ENCODE results near the gene MAP3K7. TPM values are rescaled to one million over a fixed set of nuclear protein-coding genes. Genes with fewer than 3 reads are reported as not detected.

The MAP3K7 gene
- total and polyA plus RNA-seq, 2 experiments from 2014 or later, result 33.2 to 47.1 TPM

DNA sequence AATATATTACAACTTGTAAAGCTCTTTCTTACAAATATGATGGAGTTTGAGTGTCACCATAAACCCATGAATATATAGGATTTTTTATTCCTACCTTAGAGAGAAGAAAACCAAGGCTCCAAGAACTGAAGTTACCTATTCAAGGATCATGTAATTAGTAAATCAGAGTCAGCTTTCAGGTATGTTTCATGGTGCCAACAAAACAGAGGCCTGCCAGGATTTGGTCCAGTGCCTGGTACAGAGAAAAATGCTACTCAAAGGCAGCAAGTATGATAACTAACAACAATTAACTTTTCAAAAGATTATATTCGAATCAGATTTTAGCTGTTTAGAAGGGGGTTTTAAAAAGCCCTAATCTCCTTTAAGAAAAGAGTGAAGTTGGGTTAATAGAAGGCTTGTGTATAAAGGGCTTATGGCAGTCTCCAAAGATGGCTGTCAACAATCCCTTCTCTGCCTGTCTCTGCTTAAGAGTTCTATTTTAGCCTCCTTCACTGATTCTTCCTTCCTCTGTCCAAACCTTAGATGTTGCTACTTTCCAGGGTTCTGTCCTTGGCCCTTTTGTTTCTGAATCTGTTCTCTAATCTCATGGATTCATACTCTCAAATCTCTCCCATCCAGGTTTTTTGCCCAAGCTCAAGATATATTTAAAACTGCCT, 7.8 kb downstream of the MAP3K7 start:
- no peak for TF ChIP-seq STAT1 (IDR thresholded peaks at IDR 0.05; ENCODE audit: unreplicated experiment)
- TF ChIP-seq, protein P1, sequence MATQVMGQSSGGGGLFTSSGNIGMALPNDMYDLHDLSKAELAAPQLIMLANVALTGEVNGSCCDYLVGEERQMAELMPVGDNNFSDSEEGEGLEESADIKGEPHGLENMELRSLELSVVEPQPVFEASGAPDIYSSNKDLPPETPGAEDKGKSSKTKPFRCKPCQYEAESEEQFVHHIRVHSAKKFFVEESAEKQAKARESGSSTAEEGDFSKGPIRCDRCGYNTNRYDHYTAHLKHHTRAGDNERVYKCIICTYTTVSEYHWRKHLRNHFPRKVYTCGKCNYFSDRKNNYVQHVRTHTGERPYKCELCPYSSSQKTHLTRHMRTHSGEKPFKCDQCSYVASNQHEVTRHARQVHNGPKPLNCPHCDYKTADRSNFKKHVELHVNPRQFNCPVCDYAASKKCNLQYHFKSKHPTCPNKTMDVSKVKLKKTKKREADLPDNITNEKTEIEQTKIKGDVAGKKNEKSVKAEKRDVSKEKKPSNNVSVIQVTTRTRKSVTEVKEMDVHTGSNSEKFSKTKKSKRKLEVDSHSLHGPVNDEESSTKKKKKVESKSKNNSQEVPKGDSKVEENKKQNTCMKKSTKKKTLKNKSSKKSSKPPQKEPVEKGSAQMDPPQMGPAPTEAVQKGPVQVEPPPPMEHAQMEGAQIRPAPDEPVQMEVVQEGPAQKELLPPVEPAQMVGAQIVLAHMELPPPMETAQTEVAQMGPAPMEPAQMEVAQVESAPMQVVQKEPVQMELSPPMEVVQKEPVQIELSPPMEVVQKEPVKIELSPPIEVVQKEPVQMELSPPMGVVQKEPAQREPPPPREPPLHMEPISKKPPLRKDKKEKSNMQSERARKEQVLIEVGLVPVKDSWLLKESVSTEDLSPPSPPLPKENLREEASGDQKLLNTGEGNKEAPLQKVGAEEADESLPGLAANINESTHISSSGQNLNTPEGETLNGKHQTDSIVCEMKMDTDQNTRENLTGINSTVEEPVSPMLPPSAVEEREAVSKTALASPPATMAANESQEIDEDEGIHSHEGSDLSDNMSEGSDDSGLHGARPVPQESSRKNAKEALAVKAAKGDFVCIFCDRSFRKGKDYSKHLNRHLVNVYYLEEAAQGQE (IDR thresholded peaks at IDR 0.05; ENCODE audit: unreplicated experiment), result no peak
- TF ChIP-seq ZNF114 (CRISPR knock-in tag; IDR thresholded peaks at IDR 0.05), result no peak
- ATAC-seq, result no peak
- Histone ChIP-seq H3K4me2 (no peak overlapping the region), H2AFZ (no peak overlapping the region), H3K27me3 (ENCODE audit: insufficient read depth) (no peaks in the 10 kb centered on the region), H3K36me3 (ENCODE audit: insufficient read depth) (no peaks in the 10 kb centered on the region), H3K79me2 (replicated peaks; ENCODE audit: insufficient read depth) (peaks cover 95% of the 10 kb centered on the region), H3F3A (replicated peaks; ENCODE audit: low read depth) (no peaks in the 10 kb centered on the region), H3K4me1 (ENCODE audit: insufficient read depth) (peaks cover 10% of the 10 kb centered on the region; the same call in 1 of the 2 replicates), H3K9me2 (ENCODE audit: insufficient read depth) (no peaks in the 10 kb centered on the region), H4K20me1 (replicated peaks; ENCODE audit: insufficient read depth) (peaks cover 45% of the 10 kb centered on the region), H3K27ac (ENCODE audit: low read depth) (no peak overlapping the region), H3K4me3 (no peak overlapping the region)
- no peaks in the 10 kb centered on the region for H3K27me3 Mint-ChIP-seq (ENCODE audit: insufficient read depth, low read depth, poor library complexity)
- H3K4me3 Mint-ChIP-seq, result no peak overlapping the region
- no peaks in the 10 kb centered on the region for H3K4me1 Mint-ChIP-seq
- no peak overlapping the region for H3K27ac Mint-ChIP-seq
- no peak for DNase-seq (ENCODE audit: low spot score)
- H3K36me3 Mint-ChIP-seq (ENCODE audit: low read depth), result no peaks in the 10 kb centered on the region
- H3K9me3 Mint-ChIP-seq, result no peaks in the 10 kb centered on the region

GRCh38 chr6:90575267-90575666, 11.6 kb downstream of the MAP3K7 start:
- DNase-seq (ENCODE audit: low spot score) (peak; percentile 30), ATAC-seq (peak; percentile 84)
- H3K4me1 Mint-ChIP-seq, result no peaks in the 10 kb centered on the region

GRCh38 chr6:90574610-90575009, 12.3 kb downstream of the MAP3K7 start:
- no peaks in the 10 kb centered on the region for H3K27me3 Mint-ChIP-seq (ENCODE audit: insufficient read depth, low read depth, poor library complexity)
- Histone ChIP-seq H3K36me3 (ENCODE audit: insufficient read depth) (no peaks in the 10 kb centered on the region), H3K79me2 (replicated peaks; ENCODE audit: insufficient read depth) (peaks cover 76% of the 10 kb centered on the region), H4K20me1 (replicated peaks; ENCODE audit: insufficient read depth) (peaks cover 42% of the 10 kb centered on the region), H3K27ac (ENCODE audit: low read depth) (no peak overlapping the region), H2AFZ (no peak overlapping the region), H3K4me1 (ENCODE audit: insufficient read depth) (peaks cover 10% of the 10 kb centered on the region; the same call in 1 of the 2 replicates), H3K27me3 (ENCODE audit: insufficient read depth) (no peaks in the 10 kb centered on the region), H3K4me2 (no peak overlapping the region), H3K4me3 (no peak overlapping the region), H3K9me2 (ENCODE audit: insufficient read depth) (no peaks in the 10 kb centered on the region), H3F3A (replicated peaks; ENCODE audit: low read depth) (no peaks in the 10 kb centered on the region)
- no peak for DNase-seq (ENCODE audit: low spot score)
- no peaks in the 10 kb centered on the region for H3K4me1 Mint-ChIP-seq
- ATAC-seq, result no peak
- H3K27ac Mint-ChIP-seq, result no peak overlapping the region
- no peak for TF ChIP-seq NANOG (IDR thresholded peaks at IDR 0.05; ENCODE audit: borderline replicate concordance)
- TF ChIP-seq, protein P2, sequence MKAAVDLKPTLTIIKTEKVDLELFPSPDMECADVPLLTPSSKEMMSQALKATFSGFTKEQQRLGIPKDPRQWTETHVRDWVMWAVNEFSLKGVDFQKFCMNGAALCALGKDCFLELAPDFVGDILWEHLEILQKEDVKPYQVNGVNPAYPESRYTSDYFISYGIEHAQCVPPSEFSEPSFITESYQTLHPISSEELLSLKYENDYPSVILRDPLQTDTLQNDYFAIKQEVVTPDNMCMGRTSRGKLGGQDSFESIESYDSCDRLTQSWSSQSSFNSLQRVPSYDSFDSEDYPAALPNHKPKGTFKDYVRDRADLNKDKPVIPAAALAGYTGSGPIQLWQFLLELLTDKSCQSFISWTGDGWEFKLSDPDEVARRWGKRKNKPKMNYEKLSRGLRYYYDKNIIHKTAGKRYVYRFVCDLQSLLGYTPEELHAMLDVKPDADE (IDR thresholded peaks at IDR 0.05), result no peak
- TF ChIP-seq ZNF114 (CRISPR knock-in tag; IDR thresholded peaks at IDR 0.05), result no peak
- TF ChIP-seq CTCF (conservative IDR thresholded peaks at IDR 0.05; ENCODE audit: low read depth in 2 of 2), result peak in 1 of 2 experiments; percentile 13; a peak in 1 of 4 replicates
- TF ChIP-seq, protein P1 (IDR thresholded peaks at IDR 0.05; ENCODE audit: unreplicated experiment), result no peak
- H3K4me3 Mint-ChIP-seq, result no peak overlapping the region
- H3K36me3 Mint-ChIP-seq (ENCODE audit: low read depth), result peaks cover 2% of the 10 kb centered on the region; the same call in 2 of the 3 replicates
- no peaks in the 10 kb centered on the region for H3K9me3 Mint-ChIP-seq

More at GRCh38 chr6:90575267-90575666, 11.6 kb downstream of the MAP3K7 start:
- no peaks in the 10 kb centered on the region for H3K9me3 Mint-ChIP-seq
- Histone ChIP-seq H3K4me1 (ENCODE audit: insufficient read depth) (peaks cover 10% of the 10 kb centered on the region; the same call in 1 of the 2 replicates), H3K27me3 (ENCODE audit: insufficient read depth) (no peaks in the 10 kb centered on the region), H3K9me2 (ENCODE audit: insufficient read depth) (no peaks in the 10 kb centered on the region), H4K20me1 (replicated peaks; ENCODE audit: insufficient read depth) (peaks cover 46% of the 10 kb centered on the region), H3K4me3 (no peak overlapping the region), H3K4me2 (no peak overlapping the region), H2AFZ (no peak overlapping the region), H3K36me3 (ENCODE audit: insufficient read depth) (no peaks in the 10 kb centered on the region), H3F3A (replicated peaks; ENCODE audit: low read depth) (no peaks in the 10 kb centered on the region), H3K27ac (ENCODE audit: low read depth) (no peak overlapping the region), H3K79me2 (replicated peaks; ENCODE audit: insufficient read depth) (peaks cover 82% of the 10 kb centered on the region)
- no peaks in the 10 kb centered on the region for H3K27me3 Mint-ChIP-seq (ENCODE audit: insufficient read depth, low read depth, poor library complexity)
- TF ChIP-seq ZNF331 (CRISPR knock-in tag; IDR thresholded peaks at IDR 0.05; ENCODE audit: low read depth), result no peak
- TF ChIP-seq CREB1 (CRISPR knock-in tag; IDR thresholded peaks at IDR 0.05; ENCODE audit: low read depth), result no peak
- H3K27ac Mint-ChIP-seq, result no peak overlapping the region
- no peak overlapping the region for H3K4me3 Mint-ChIP-seq
- no peaks in the 10 kb centered on the region for H3K36me3 Mint-ChIP-seq (ENCODE audit: low read depth)

Data from GM23338 (cell line).